PC-9 (cell line): ENCODE data around the gene GPC5. TPM values are rescaled to one million over a fixed set of nuclear protein-coding genes. Genes with fewer than 3 reads are reported as not detected.

Experiments
- BruUV-seq: library from RNA; stranded (reverse); fragments of 400-500 nt; replicated peaks from 2 replicates; lab custom pipeline; 2021; lab: Mats Ljungman, UMichigan
- CTCF ChIA-PET: fragments of 300-600 bp; sonication (Branson Sonifier 250); formaldehyde crosslinking; loops from one replicate; lab custom pipeline; 2022; ENCODE audit warnings: antibody characterized with exemption; lab: Charles Lee
- POLR2A ChIA-PET: fragments of 300-600 bp; sonication (Branson Sonifier 250); formaldehyde crosslinking; loops from one replicate; lab custom pipeline; 2022; ENCODE audit warnings: antibody characterized with exemption; ENCODE audit not compliant: unreplicated experiment; lab: Charles Lee
- DNase-seq, 2 experiments: peaks; one replicate each; pipeline versions ENCODE4 v3.0.0 to v3.0.0-alpha.2; 2015 to 2022; ENCODE audit warnings: mixed read lengths in 1 of 2
- H2AFZ ChIP-seq: fragments of 200-600 bp; sonication (generic); 2 replicates; pipeline ENCODE4 v1.8.1; 2017; ENCODE audit warnings: antibody characterized with exemption
- H3F3A ChIP-seq: fragments of 200-600 bp; sonication (generic); 2 replicates; pipeline ENCODE4 v1.8.1; 2017; ENCODE audit warnings: antibody characterized with exemption, mild to moderate bottlenecking, low read depth; ENCODE audit not compliant: insufficient read depth
- H3K27ac ChIP-seq: fragments of 200-600 bp; sonication (generic); 2 replicates; pipeline ENCODE4 v1.6.1; 2016; ENCODE audit warnings: mixed run types
- H3K27me3 ChIP-seq: fragments of 200-600 bp; sonication (generic); 2 replicates; pipeline ENCODE4 v1.6.1; 2016; ENCODE audit warnings: low read depth, mixed run types; ENCODE audit not compliant: insufficient read depth
- H3K36me3 ChIP-seq: fragments of 200-600 bp; sonication (generic); 2 replicates; pipeline ENCODE4 v1.6.1; 2016; ENCODE audit warnings: low read depth, mixed run types
- H3K4me1 ChIP-seq: fragments of 200-600 bp; sonication (generic); replicated peaks from 2 replicates; pipeline ENCODE4 v1.6.1; 2016; ENCODE audit warnings: mixed run types; ENCODE audit not compliant: insufficient read depth
- H3K4me2 ChIP-seq: fragments of 200-600 bp; sonication (generic); 2 replicates; pipeline ENCODE4 v1.6.1; 2017; ENCODE audit warnings: mixed run types
- H3K4me3 ChIP-seq: fragments of 200-600 bp; sonication (generic); 2 replicates; pipeline ENCODE4 v1.6.1; 2016; ENCODE audit warnings: mixed run types
- H3K79me2 ChIP-seq: fragments of 200-600 bp; sonication (generic); 2 replicates; pipeline ENCODE4 v1.6.1; 2017; ENCODE audit warnings: low read depth, mixed run types
- H3K9me2 ChIP-seq: fragments of 200-600 bp; sonication (generic); 2 replicates; pipeline ENCODE4 v1.8.1; 2017; ENCODE audit warnings: mild to moderate bottlenecking; ENCODE audit not compliant: insufficient read depth
- H3K9me3 ChIP-seq: fragments of 200-600 bp; sonication (generic); 2 replicates; pipeline ENCODE4 v1.8.1; 2016; ENCODE audit warnings: low read depth; ENCODE audit not compliant: insufficient read depth
- H4K20me1 ChIP-seq: fragments of 200-600 bp; sonication (generic); 2 replicates; pipeline ENCODE4 v1.8.1; 2017; ENCODE audit not compliant: insufficient read depth
- EZH2 ChIP-seq: fragments of 200-600 bp; sonication (generic); IDR thresholded peaks from 2 replicates; pipeline ENCODE4 v1.8.0; 2017; ENCODE audit warnings: antibody characterized with exemption, low read depth
- intact Hi-C: fragments of 100-400 bp; cut with micrococcal nuclease; formaldehyde crosslinking; loops from one replicate; pipeline ENCODE4 v1.10.0; 2022; ENCODE audit not compliant: unreplicated experiment
- total RNA-seq: library from RNA; stranded (reverse); gene quantifications from 2 replicates; pipeline ENCODE4 v1.2.3, GENCODE V29; 2021
- TF ChIP-seq, protein P1 (sequence below): fragments of 200-600 bp; sonication (generic); conservative IDR thresholded peaks from 2 replicates; pipeline ENCODE4 v1.6.1; 2017; ENCODE audit warnings: mixed run types, antibody characterized with exemption, mild to moderate bottlenecking, moderate library complexity

Gene GPC5
- total RNA-seq, 1 experiment from 2014 or later, result not detected

DNA sequence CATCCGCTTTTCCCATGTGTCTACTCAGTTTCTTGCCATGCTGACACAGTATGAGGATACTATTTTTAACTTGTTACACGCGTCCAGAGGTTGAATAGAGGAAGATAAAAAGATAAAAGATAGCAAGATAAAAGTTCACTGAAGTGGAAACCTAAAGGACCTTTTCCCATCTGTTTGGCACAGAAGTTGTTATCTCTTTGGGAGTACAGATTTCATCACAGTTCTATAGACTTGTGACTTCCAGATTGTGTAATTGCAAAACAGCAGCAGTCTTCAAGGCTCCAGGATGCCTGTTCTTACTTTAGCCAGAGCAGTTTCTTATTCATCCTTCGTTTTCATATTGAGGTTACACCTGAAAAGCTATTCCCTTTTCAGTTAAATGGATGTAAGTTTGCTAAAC, 369.2 kb downstream of the GPC5 start:
- no peaks in the 10 kb centered on the region for H4K20me1 ChIP-seq
- no peaks in the 10 kb centered on the region for H3K27me3 ChIP-seq
- H3K4me2 ChIP-seq, result no peak overlapping the region
- no peaks in the 10 kb centered on the region for H3K79me2 ChIP-seq
- H2AFZ ChIP-seq, result no peak overlapping the region
- H3K9me2 ChIP-seq, result peaks cover 3% of the 10 kb centered on the region; the same call in 1 of the 2 replicates
- no TSS peak for BruUV-seq
- intact Hi-C loops, result no loop called here
- DNase-seq, result no peak
- H3K36me3 ChIP-seq, result no peaks in the 10 kb centered on the region
- ChIA-PET POLR2A (no interaction called here), CTCF (no interaction called here)
- TF ChIP-seq, protein P1, sequence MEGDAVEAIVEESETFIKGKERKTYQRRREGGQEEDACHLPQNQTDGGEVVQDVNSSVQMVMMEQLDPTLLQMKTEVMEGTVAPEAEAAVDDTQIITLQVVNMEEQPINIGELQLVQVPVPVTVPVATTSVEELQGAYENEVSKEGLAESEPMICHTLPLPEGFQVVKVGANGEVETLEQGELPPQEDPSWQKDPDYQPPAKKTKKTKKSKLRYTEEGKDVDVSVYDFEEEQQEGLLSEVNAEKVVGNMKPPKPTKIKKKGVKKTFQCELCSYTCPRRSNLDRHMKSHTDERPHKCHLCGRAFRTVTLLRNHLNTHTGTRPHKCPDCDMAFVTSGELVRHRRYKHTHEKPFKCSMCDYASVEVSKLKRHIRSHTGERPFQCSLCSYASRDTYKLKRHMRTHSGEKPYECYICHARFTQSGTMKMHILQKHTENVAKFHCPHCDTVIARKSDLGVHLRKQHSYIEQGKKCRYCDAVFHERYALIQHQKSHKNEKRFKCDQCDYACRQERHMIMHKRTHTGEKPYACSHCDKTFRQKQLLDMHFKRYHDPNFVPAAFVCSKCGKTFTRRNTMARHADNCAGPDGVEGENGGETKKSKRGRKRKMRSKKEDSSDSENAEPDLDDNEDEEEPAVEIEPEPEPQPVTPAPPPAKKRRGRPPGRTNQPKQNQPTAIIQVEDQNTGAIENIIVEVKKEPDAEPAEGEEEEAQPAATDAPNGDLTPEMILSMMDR, result no peak
- TF ChIP-seq EZH2, result no peak
- H3K27ac ChIP-seq, result no peak overlapping the region
- H3F3A ChIP-seq, result no peaks in the 10 kb centered on the region
- no peaks in the 10 kb centered on the region for H3K4me1 ChIP-seq
- no peaks in the 10 kb centered on the region for H3K9me3 ChIP-seq
- no peak overlapping the region for H3K4me3 ChIP-seq

DNA sequence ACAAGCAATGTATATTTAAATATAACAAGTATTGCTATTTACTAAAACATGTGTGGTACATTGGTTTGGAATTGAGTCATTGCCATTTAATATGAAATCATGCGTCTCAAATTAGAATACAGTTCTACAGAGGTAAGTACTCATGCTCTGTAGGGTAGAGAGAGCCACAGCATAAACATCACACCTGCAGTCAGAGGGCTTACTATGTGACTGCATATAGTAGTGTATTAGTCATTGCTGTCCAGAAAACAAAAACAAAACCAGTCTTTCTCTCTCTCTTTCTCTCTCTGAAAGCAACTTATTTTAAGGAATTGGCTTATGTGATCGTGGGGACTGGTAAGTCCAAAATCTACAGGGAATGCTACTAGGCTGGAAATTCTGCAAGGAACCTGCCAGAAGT, 370.3 kb downstream of the GPC5 start:
- intact Hi-C loops, result no loop called here
- no peak overlapping the region for H3K27ac ChIP-seq
- no peaks in the 10 kb centered on the region for H3K27me3 ChIP-seq
- no peaks in the 10 kb centered on the region for H3K4me1 ChIP-seq
- no peak for TF ChIP-seq EZH2
- TF ChIP-seq, protein P1, result no peak
- H3K4me2 ChIP-seq, result no peak overlapping the region
- no TSS peak for BruUV-seq
- H3K9me3 ChIP-seq, result no peaks in the 10 kb centered on the region
- H2AFZ ChIP-seq, result no peak overlapping the region
- no peak overlapping the region for H3K4me3 ChIP-seq
- H4K20me1 ChIP-seq, result no peaks in the 10 kb centered on the region
- H3K9me2 ChIP-seq, result peaks cover 3% of the 10 kb centered on the region; the same call in 1 of the 2 replicates
- POLR2A ChIA-PET, result no interaction called here
- H3K36me3 ChIP-seq, result no peaks in the 10 kb centered on the region
- CTCF ChIA-PET, result no interaction called here
- H3F3A ChIP-seq, result no peaks in the 10 kb centered on the region
- no peak for DNase-seq
- H3K79me2 ChIP-seq, result no peaks in the 10 kb centered on the region

GRCh38 chr13:91771229-91771628, 372.8 kb downstream of the GPC5 start:
- no peak overlapping the region for H3K4me2 ChIP-seq
- no peak overlapping the region for H2AFZ ChIP-seq
- ChIA-PET CTCF (no interaction called here), POLR2A (no interaction called here)
- H3K79me2 ChIP-seq, result no peaks in the 10 kb centered on the region
- DNase-seq, result no peak
- no peaks in the 10 kb centered on the region for H3K9me3 ChIP-seq
- no peak overlapping the region for H3K27ac ChIP-seq
- intact Hi-C loops, result no loop called here
- no peaks in the 10 kb centered on the region for H4K20me1 ChIP-seq
- H3F3A ChIP-seq, result no peaks in the 10 kb centered on the region
- H3K4me3 ChIP-seq, result no peak overlapping the region
- H3K9me2 ChIP-seq, result peaks cover 3% of the 10 kb centered on the region; the same call in 1 of the 2 replicates
- no peaks in the 10 kb centered on the region for H3K36me3 ChIP-seq
- BruUV-seq, result no TSS peak
- TF ChIP-seq, protein P1, result no peak
- TF ChIP-seq EZH2, result no peak
- H3K27me3 ChIP-seq, result no peaks in the 10 kb centered on the region
- H3K4me1 ChIP-seq, result no peaks in the 10 kb centered on the region
